Measurements from ENCODE around the gene RAB38.

RAB38 gene

DNA sequence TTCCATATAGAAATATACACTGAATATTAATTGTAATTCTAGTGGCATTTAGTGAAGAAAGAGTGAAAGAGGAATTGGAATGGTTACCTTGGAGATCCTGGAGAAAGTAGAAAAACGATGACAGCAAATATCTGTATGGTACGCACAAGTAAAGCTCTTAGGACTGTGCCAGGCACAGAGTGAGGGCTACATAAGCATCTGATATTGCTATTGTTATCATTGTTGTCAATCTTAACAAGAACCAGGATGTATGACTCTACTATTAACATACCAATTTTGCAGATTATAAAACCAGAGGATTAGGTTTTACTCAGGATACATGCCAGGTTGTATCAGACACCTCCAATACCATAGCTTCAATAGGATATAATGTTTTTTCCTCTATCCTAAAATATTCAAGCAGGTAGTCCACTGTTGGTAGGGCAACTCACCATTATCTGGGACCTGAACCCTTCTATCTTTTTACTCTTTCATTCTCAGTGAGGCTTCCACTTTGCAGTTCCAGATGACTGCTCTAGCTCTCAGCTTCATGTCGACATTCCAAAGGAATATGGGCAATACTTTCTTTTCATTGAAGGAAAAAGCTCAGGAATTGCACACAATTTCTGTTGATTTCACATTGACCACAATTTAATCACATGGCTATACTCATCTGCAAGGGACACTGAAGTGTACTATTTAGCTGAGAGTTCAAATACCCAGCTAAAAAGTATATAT lies 73.2 kb downstream of the RAB38 start:
- no peak for DNase-seq

DNA sequence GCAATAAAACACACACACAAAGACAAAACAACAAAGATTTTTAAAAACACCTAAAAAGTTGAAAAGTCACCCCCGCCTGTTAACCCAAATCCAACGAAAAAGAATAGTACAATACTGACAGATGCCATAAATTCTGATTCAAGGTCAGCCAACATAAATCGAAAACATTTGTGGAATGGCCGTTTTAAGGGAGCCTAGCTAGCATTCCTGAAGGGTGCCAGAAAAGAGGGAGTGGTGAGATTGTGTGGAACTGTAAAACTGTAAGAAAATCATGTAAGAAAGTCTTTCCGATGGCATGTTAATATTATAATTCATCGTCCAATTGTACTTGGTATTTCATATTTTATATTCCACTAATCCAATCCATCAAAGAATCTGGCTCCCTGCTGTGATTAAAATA lies 75.1 kb downstream of the RAB38 start:
- DNase-seq, result no peak

DNA sequence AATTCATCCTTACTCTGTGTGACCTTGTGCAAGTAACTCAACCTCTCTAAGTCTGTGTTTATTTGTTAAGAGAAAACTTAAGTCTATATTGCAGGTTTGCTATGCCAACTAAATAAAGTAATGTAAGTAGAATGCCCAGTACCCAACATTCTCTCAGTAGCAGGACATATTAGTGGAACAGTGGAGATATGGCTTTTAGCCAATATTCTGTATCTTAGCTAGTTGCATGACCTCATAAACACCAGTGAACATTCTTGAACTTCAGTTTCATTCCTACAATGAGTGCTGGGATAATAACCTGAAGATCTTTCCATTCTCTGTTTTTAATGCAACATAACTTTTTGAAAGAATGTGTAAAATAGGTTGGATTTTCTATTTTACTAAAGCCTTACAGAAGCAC lies 77.0 kb downstream of the RAB38 start:
- no peak for DNase-seq

DNA sequence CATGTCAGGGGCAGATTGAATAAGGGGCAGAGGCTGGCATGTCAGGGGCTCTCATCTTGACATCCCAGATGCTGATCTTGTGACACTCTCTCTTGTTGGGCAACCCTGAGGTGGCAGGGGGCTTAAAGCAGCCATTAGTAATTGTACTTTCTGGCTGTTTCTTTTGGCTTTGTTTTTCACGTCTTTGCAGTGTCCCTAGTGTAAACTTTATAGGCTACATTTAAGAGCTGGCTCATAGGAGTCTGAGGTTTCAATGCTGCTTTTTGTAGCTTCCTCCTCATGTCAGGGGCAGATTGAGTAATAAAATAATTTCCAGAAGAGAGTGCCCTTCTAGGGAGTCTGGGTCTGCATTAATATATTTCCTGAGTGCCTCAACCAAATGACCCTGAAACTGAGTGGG lies 86.1 kb downstream of the RAB38 start:
- no peak for DNase-seq

DNA sequence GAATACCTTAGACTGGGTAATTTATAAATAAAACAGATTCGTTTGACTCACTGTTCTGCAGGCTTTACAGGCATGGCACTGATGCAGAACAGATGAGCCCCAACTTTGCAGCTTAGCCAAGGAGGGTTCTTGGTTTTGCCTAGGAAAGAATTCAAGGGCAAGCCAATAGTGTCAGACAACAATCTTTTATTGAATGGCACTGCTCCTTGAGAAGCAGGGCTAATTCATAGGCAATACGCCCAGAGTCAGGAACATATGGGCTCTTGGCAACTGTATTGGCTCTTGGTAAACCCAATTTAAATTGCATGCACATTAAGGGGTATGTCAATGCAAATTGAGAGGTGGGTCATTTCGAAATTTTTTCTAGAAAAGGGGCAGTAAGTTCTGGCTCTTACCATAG lies 87.9 kb downstream of the RAB38 start:
- DNase-seq, result no peak

DNA sequence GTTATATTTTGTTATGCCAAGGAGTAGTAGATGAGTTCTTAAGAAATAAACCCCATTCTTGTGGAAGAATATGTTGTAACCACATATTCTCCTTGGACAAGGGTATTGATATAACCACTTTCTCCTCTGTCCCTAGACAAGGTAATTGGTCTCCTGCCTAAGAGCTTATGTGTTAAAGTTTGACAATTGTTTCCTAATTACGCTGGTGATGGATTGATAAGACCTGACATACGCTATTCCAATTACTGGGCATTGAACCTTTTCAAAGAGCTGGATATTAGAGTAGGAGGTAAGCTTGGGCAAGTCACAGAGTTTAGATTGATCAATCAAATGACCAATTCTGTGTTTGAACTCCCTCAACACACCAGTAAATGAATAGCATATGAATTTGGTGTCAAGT lies 88.9 kb downstream of the RAB38 start:
- no peak for DNase-seq

DNA sequence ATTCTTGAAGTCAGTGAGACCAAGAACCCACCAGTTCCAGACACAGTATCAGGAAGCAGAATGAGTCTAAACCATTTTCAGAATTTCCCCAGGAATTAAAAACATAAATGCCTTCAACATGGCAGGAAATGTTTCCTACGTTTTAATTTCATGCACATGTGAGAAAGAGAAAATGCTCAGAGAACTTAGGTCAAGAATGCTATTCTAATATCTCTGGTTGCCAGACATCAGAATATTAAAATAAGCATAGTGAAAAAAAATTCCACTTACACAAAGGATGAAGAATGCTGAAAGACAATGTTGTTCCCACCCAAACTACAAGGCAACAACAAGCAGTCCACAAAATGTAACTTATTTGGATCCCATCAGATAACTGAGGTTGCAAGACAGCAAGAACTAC lies 104.8 kb downstream of the RAB38 start:
- DNase-seq, result no peak

DNA sequence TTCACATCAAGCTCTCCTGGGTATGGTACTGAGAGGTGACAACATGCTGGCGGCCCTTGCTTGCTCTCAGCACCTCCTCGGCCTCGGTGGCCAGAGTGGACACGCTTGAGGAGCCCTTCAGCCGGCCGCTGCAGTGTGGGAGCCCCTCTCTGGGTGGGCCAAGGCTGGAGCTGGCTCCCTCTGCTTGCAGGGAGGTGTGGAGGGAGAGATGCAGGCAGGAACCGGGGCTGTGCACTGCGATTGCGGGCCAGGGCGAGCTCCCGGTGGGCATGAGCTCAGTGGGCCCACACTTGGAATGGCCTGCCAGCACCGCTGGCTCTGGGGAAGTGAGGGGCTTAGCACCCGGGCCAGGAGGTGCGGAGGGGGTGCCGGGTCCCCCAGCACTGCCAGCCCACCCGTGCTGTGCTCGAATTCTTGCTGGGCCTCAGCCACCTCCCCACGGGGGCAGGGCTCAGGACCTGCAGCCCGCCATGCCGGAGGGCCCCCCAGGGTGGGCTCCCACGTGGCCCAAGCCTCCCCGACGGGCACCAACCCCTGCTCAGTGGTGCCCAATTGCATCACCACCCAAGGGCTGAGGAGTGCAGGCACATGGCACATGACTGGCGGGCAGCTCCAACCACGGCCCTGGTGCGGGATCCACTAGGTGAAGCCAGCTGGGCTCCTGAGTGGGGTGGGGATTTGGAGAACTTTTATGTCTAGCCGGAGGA lies 106.2 kb downstream of the RAB38 start:
- no peak for DNase-seq

DNA sequence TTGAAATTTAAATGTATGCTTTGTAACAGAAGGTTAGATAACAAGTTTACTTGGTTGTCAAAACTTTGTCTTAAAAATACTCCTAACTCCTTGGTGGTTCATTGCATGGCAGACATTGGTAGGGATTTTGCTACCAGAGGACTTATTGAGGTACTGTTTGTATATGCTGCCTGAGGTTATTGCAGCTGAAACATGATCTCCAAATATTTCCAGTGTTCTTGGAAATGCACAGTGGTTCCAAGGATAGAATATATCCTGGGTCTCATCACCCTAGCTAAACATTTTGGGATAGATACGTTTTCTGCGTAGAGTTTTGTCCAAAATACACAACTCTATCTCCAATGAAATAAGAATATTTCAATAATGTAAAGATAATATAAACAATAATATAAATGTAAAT lies 109.2 kb downstream of the RAB38 start:
- DNase-seq, result no peak

DNA sequence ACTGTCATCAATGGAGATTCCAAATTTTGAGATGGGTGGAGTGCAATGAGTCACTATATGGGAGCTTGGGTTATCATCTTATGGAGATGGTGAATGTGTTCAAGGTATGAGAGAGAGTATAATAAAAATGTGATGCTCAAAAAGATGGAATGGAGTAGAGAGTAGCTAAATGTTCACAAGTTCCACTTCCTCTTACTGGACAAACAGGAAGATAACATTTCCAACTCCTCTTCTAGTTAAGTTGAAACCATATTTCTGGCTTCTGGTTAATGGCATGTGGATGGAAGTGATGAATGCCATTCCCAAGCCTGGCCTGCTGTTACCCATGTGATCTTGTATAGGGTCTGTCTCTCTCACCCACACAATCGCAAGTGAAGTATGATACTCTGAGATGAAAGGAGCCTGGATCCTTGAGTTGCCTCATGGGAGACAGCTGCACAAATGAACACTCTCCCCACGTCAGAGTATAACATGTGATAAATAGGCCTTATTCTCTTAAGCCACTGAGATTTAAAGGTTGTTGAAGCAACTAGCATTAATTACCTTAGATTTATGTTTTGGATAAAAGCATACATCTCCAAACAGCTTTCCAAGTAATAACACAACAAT lies 111.0 kb downstream of the RAB38 start:
- DNase-seq, result no peak

All from stimulated activated CD4-positive, alpha-beta T cell treated with anti-CD3 and anti-CD28 coated beads, Interleukin-1b, Interleukin-23, amount 100 ng/mL, for 48 hours (primary cell).